Gastroesophageal sphincter (tissue), 3 donors: Measurements from ENCODE around the gene UMAD1.

ENCODE experiments used
- CTCF ChIP-seq, 4 experiments: fragments of 200-600 bp in 2 of 4; fragments of 450-650 bp in 2 of 4; sonication (generic) in 1 of 4; IDR thresholded peaks; one replicate each; pipeline ENCODE4 v1.5.1; 2017 to 2019; ENCODE audit warnings: antibody characterized with exemption in 4 of 4, mild to moderate bottlenecking in 2 of 4, moderate library complexity in 2 of 4
- EP300 ChIP-seq: sonication (generic); formaldehyde crosslinking; IDR thresholded peaks from one replicate; pipeline ENCODE4 v1.6.1; 2017; ENCODE audit warnings: antibody characterized with exemption, mild to moderate bottlenecking
- POLR2A ChIP-seq, 2 donors: fragments of 450-650 bp; IDR thresholded peaks; one replicate each; pipeline ENCODE4 v1.6.1; 2017; ENCODE audit warnings: antibody characterized with exemption in 2 of 2, mild to moderate bottlenecking in 2 of 2, moderate library complexity in 1 of 2

- no peak for TF ChIP-seq EP300
- no peak for TF ChIP-seq CTCF (IDR thresholded peaks at IDR 0.05)
- TF ChIP-seq POLR2A (IDR thresholded peaks at IDR 0.05), result no peak
Observed at GRCh38 chr7:7795630-7796121, 155.1 kb downstream of the UMAD1 start.
